ENCODE measurements around the gene SCUBE1. TPM values are rescaled to one million over a fixed set of nuclear protein-coding genes. Genes with fewer than 3 reads are reported as not detected.

Gene SCUBE1
- total and polyA plus RNA-seq, 2 of the 4 experiments (the other 2 are of a cell fraction): not detected

- no CpG with 5 or more reads among the region's 9 CpGs for WGBS, 2 experiments (ENCODE audit: extremely low coverage in 2 of 2, insufficient read length in 1 of 2)
- H2AK5ac ChIP-seq (ENCODE audit: low read depth, low read length): no peak overlapping the region
- no peak for DNase-seq
- no peaks in the 10 kb centered on the region for H3K36me3 ChIP-seq (ENCODE audit: control insufficient read depth, insufficient read depth, low read length)
- H3K4ac ChIP-seq (ENCODE audit: low read depth, low read length): no peak overlapping the region
- H3K23ac ChIP-seq (ENCODE audit: low read depth, low read length): no peak overlapping the region
- no peak overlapping the region for H3K9ac ChIP-seq (ENCODE audit: low read depth, low read length)
- H3K9me3 ChIP-seq (ENCODE audit: control insufficient read depth, insufficient read depth, low read length): no peaks in the 10 kb centered on the region
- ChIA-PET POLR2A (ENCODE audit: unreplicated experiment) (no interaction called here), CTCF (no interaction called here)
- H3K56ac ChIP-seq (ENCODE audit: extremely low read depth, insufficient read depth, low read length): no peak overlapping the region
- no peak overlapping the region for H3K18ac ChIP-seq (ENCODE audit: low read depth, low read length)
- no peaks in the 10 kb centered on the region for H3K9me1 ChIP-seq (ENCODE audit: insufficient read depth, low read length)
- no TSS peak for BruUV-seq (replicated peaks)
- H2BK20ac ChIP-seq (ENCODE audit: low read depth, low read length): no peak overlapping the region
- H3K14ac ChIP-seq (replicated peaks; ENCODE audit: low read depth, low read length): no peak overlapping the region
- no peak overlapping the region for H3K4me3 ChIP-seq (ENCODE audit: insufficient read depth, low read depth, low read length)
- TF ChIP-seq CTCF (conservative IDR thresholded peaks at IDR 0.05; ENCODE audit: low read depth, low read length) (no peak), SMC3 (IDR thresholded peaks at IDR 0.05; ENCODE audit: low read depth, low read length) (no peak), FOS (IDR thresholded peaks at IDR 0.05; ENCODE audit: low read depth, low read length) (no peak), MAFK (IDR thresholded peaks at IDR 0.05; ENCODE audit: low read depth, low read length) (no peak), MAZ (IDR thresholded peaks at IDR 0.05; ENCODE audit: borderline replicate concordance, low read depth, low read length) (no peak)
- H2BK15ac ChIP-seq (ENCODE audit: low read depth, low read length): no peak overlapping the region
- intact Hi-C loops (cut with micrococcal nuclease): no loop called here
- H3K27me3 ChIP-seq (ENCODE audit: control insufficient read depth, insufficient read depth, low read length): peaks cover 55% of the 10 kb centered on the region
- in situ Hi-C loops (cut with MboI; ENCODE audit: low sequenced_read_pairs): no loop called here
- H2BK120ac ChIP-seq (ENCODE audit: low read depth, low read length): no peak overlapping the region
- no peaks in the 10 kb centered on the region for H3K4me1 ChIP-seq (ENCODE audit: control insufficient read depth, insufficient read depth, low read length)
- H2AFZ ChIP-seq (replicated peaks; ENCODE audit: low read length, poor library complexity): peak overlapping the region; percentile 43
- no peak overlapping the region for H3K4me2 ChIP-seq (ENCODE audit: low read depth, low read length)
- no peak overlapping the region for H3K27ac ChIP-seq (ENCODE audit: insufficient read depth, low read length)
- no peak overlapping the region for H2BK5ac ChIP-seq (ENCODE audit: low read depth, low read length, poor library complexity, severe bottlenecking)
- H4K91ac ChIP-seq (ENCODE audit: insufficient read depth, low read depth, low read length): no peak overlapping the region
- H4K8ac ChIP-seq (ENCODE audit: low read depth in 2 of 2, low read length in 2 of 2): no peak overlapping the region
- no peaks in the 10 kb centered on the region for H4K20me1 ChIP-seq (ENCODE audit: insufficient read depth, low read length)
- H3K79me1 ChIP-seq (ENCODE audit: low read depth in 1 of 2, low read length in 2 of 2): no peaks in the 10 kb centered on the region
- ATAC-seq (ENCODE audit: low read depth): no peak
- H2AK9ac ChIP-seq (replicated peaks; ENCODE audit: low read depth, low read length, poor library complexity): no peak overlapping the region
- no peak overlapping the region for H4K5ac ChIP-seq (ENCODE audit: low read depth, low read length)
- dilution Hi-C loops (cut with HindIII; ENCODE audit: low sequenced_read_pairs, unreplicated experiment): no loop called here
Measured at GRCh38 chr22:43239956-43240355, 103.2 kb downstream of the SCUBE1 start.

All from IMR-90 (cell line).